GM12892 (cell line): ENCODE measurements around the gene CBY1.

Experiments used
- DNase-seq: peaks from one replicate; pipeline ENCODE4 v3.0.0; 2011; ENCODE audit not compliant: insufficient read length
- FAIRE-seq: peaks from 2 replicates; lab custom pipeline; 2011; peaks lifted over from hg19 to GRCh38; lab: Jason Lieb, UNC
- POLR2A ChIP-seq: IDR thresholded peaks from 2 replicates; pipeline ENCODE4 v1.6.1; 2011; ENCODE audit warnings: low read depth, low read length, control low read depth
- POLR2AphosphoS5 ChIP-seq: IDR thresholded peaks from 2 replicates; pipeline ENCODE4 v1.6.1; 2011; ENCODE audit warnings: low read depth, low read length, control low read depth
- TAF1 ChIP-seq: IDR thresholded peaks from 2 replicates; pipeline ENCODE4 v1.6.1; 2011; ENCODE audit warnings: low read depth, mild to moderate bottlenecking, control low read depth, low read length, borderline replicate concordance

Gene CBY1

DNA sequence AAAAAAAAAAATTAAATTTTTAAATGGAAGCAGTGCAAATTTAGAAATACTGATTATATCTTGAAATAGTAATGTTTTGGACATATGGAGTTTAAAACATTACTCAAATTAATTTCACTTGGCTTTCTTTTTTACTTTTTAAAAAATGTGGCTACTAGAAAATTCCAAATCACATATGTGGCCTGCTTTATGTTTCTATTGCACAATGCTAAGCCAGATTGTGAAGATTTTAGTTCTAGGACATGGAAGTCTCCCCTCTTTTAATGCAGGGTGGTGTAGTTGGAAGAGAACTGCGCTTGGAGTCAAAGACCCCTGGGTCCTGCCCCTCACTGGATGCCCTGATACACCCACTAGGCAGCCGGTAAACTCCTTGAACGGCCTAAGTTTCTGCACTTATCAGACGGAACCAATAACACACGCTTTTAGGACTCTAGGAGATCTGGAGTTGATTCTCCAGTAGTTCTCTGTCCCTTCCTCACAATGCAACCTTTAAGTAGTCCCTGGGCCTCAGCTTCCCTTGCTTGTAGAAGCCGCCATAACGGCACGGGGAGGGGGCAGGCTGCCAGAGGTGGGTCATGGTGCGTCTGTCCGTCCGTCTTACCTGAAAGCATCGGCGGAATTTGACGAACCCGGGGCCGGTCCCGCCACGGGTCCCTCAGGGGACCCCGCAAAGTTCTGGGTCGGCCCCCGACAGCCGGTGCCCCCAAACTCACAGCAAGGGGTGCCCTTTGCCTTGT, 751 bp upstream of the CBY1 start:
- no peak for TF ChIP-seq POLR2A
- no peak for TF ChIP-seq TAF1
- no peak for TF ChIP-seq POLR2AphosphoS5
- DNase-seq: no peak
- FAIRE-seq: no peak

DNA sequence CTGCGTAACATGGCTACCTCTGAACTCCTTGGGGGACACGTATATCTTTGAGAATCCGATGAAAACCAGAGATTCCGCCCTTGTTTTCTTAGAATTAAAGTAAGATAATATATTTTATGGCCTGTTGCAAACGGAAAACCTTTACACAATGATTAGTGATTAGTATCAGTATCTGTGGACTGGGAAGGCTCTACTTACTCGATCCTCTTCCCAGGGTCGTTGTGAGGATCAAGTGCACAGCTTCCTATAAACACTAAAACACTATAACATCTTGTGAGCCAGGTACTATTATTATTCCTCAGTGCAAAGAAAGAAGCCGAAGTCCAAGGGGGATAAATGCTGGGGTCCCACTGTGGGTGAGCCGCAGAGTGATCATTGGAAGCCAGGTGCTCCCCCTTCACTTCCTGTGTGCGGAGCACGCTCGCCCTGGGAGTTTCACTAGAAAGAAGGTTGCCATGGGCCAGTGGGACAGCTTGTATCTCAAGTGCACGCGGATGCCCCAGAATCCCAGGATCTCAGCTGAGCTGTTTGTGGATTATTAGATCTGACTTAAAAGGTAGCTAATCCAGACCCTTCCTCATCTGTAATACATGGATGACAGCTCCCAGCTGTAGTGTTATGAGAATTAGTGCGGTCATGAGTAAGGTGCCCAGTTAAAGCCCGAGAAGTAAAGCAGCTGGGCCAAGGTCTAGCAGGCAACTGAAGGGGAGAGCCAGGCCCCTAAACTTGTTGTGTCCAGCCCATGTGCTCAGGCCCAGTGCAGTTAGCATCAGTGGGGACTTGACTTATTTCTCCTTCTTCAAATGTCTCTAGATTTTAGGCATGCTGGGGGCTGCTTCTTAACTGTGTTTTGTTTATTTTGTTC, 839 bp downstream of the CBY1 start:
- TF ChIP-seq POLR2A (0 out of 2 replicates have a peak, but pooled peaks have one; percentile 11), TAF1 (peak; percentile 21; the same call in 1 of the 2 replicates), POLR2AphosphoS5 (no peak)
- peak; percentile 40 for DNase-seq
- FAIRE-seq: peak; percentile 76

DNA sequence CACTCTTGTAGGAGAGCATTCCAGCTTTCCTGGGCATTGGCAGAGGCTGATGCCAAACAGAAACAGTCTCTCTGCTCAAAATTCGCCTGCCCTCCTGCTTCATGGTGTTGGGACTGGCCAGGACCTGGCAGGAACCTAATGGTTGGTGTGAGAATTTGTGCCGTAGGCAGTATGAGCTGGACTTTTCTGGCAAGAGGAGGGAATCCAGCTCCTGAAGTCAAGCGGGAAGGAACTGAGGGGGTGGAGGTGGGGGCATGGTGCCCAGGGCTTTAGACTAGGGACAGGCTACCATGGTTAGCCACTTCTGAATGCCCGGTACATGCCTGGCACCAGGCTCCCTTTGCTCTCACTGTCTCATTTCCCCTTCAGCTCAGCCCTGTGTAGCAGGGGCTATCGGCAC, 18.4 kb downstream of the CBY1 start:
- TF ChIP-seq TAF1 (no peak), POLR2AphosphoS5 (no peak), POLR2A (no peak)
- FAIRE-seq (no peak), DNase-seq (no peak)

DNA sequence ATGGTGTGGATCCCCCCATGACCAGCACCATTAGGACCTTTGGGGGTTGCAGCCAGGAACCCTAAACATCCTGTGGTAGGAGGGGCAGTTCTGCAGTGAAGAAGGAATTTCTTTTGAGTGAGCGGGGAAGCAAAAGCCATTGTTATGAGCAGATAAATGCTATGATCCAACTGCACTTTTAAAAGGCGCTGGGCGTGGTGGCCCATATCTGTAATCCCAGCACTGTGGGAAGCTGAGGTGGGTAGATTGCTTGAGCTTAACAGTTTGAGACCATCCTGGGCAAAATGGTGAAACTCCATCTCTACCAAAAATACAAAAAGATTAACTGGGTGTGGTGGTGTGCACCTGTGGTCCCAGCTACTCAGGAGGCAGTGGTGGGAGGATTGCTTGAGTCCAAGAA, 19.4 kb downstream of the CBY1 start:
- TF ChIP-seq TAF1 (no peak), POLR2AphosphoS5 (no peak), POLR2A (no peak)
- no peak for FAIRE-seq
- no peak for DNase-seq

DNA sequence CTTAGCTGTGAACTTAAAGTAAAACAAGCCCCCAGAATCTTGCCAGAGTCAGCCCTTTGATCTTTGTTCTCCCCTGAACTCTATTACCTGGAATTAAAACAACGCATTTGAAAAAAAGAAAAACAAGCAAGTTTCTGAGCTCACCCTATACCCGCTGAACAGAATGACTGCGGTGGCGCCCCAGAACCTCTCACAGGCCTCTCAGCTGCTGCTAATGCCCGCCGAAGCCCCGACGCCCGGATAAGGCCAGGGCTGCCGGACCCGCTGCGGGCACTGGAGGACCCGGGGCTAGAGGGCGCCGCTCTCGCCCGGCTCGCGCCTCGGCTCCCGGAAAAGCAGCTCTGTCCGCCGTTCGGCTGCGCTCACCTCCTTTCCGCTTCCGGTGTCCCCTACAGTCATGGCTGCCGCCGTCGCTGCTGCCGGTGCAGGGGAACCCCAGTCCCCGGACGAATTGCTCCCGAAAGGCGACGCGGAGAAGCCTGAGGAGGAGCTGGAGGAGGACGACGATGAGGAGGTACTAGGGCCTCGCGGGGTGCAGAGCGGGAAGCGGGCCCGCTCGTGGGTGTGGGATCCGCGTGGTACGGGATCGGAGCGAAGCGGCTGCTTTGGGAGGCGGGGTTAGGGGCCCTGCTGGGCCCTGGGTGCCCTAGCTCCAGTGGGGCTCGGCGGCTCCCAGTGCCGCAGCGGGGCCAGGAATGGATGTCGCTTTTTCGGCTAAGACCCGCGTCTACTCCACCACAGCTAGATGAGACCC, 25.3 kb downstream of the CBY1 start, which contains the start of gene TOMM22:
Gene TOMM22, plus strand, starts transcription at position 376 of the 754 bp plus-strand sequence. Its CDS starts 22 bp downstream, at position 398.
- FAIRE-seq (peak; percentile 96), DNase-seq (peak; percentile 99)
- TF ChIP-seq POLR2AphosphoS5: peak; percentile 95
- peak; percentile 96 for TF ChIP-seq POLR2A
- TF ChIP-seq TAF1: peak; percentile 93

DNA sequence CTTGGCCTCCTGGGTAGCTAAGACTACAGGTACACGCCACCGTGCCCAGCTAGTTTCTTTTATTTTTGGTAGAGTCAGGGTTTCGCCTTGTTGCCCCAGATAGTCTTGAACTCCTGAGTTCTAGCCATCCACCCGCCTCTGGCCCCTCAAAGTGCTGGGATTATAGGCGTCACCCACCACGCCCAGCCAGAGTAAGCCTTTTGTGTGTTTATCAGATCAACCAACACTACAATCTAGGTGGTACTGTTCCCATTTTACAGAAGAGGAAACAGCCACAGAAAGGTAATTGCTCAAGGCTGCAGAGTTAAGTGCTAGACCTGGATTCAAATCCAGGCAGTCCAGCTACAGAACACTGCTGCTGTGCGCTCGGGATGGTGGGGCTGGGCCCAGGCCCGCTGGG, 28.5 kb downstream of the CBY1 start:
- no peak for DNase-seq
- FAIRE-seq: no peak
- no peak for TF ChIP-seq POLR2AphosphoS5
- no peak for TF ChIP-seq TAF1
- TF ChIP-seq POLR2A: 0 out of 2 replicates have a peak, but pooled peaks have one; percentile 31

DNA sequence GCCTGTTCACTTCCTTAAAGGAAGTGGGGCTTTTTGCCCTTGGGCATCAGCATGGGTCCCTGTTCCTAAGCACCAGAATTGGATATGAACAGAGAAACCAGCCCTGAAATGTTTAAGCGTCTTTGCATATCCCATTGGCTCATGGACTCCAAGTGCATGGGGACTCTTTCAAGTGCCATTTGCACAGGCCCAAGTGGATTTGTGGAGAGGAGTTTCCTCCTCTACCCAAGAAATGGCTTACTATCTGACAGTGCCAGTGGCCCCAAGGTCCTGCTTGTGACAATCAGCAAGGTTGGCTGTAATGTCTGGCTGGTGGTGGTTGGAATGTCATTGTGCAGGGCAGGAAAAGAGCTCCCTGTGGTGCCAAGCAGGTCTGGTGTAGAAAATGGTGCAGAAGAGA, 29.3 kb downstream of the CBY1 start:
- no peak for FAIRE-seq
- 0 out of 2 replicates have a peak, but pooled peaks have one; percentile 16 for TF ChIP-seq POLR2AphosphoS5
- TF ChIP-seq POLR2A: no peak
- no peak for DNase-seq

DNA sequence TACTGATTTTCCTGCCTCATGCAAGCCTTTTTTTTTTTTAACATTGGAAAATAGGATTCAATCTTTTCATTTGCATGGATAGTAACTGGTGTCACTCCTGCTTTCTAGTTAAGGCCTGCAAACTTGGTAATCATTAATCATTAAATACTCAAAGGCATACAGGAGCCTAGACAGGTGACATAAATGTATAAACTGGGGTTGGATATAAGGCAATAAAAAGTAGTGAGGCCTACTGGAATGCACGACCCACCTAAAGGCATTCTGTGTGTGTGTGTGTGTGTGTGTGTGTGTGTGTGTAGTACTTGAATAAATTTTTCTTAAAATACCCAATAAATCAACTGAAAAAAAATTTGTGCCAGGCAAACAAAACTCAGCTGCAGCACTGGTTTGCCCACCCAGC, 33.2 kb downstream of the CBY1 start:
- TF ChIP-seq POLR2AphosphoS5 (no peak), POLR2A (no peak), TAF1 (no peak)
- FAIRE-seq (no peak), DNase-seq (no peak)

DNA sequence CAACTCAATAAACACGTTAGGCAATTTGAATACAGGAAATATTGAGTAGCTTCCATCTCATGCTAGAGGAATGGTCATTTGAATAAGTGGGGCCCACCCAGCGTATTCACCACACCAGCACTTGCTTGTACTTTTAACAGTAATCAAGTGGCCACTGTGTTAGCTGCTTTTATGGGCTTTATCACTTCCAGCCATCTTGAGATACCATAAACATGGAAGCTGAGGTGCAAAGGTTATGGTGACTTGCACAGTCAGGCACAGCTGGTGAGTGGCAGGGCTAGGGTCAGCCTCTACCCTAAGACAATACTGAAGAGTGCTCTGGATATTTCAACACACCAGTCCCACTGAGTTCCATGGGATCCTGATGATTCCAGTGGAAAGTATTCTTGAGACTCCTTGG, 37.6 kb downstream of the CBY1 start:
- FAIRE-seq: no peak
- TF ChIP-seq TAF1: no peak
- TF ChIP-seq POLR2A: no peak
- TF ChIP-seq POLR2AphosphoS5: no peak

DNA sequence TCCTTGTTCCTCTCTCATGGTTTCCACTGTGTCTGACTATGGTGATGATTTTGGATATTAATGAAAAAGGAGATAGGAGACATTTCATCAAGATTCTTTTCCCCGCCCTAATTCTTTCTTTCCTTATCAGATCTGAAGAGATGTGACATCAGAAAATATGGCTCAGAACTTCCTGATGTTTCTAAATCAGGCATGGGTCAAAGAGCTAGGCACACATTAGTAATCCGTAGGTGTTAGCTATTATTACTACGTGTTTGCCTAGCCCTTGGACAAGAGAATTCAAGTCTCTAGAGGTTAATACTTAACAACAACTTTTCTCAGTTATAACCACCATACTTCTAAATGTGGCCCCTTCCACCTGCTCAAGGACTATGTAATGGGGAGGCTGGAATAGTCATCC, 38.5 kb downstream of the CBY1 start:
- no peak for FAIRE-seq
- DNase-seq: no peak
- TF ChIP-seq POLR2A (no peak), POLR2AphosphoS5 (no peak), TAF1 (no peak)

More for the DNA sequence above, 37.6 kb downstream of the CBY1 start:
- no peak for DNase-seq
